ENCODE results near the gene EXOSC5.
"Not testable (repeated sequence)": the region's sequence is repeated elsewhere in the genome, so short reads cannot be mapped to it uniquely, and the experiment has no call there.

EXOSC5 gene

DNA sequence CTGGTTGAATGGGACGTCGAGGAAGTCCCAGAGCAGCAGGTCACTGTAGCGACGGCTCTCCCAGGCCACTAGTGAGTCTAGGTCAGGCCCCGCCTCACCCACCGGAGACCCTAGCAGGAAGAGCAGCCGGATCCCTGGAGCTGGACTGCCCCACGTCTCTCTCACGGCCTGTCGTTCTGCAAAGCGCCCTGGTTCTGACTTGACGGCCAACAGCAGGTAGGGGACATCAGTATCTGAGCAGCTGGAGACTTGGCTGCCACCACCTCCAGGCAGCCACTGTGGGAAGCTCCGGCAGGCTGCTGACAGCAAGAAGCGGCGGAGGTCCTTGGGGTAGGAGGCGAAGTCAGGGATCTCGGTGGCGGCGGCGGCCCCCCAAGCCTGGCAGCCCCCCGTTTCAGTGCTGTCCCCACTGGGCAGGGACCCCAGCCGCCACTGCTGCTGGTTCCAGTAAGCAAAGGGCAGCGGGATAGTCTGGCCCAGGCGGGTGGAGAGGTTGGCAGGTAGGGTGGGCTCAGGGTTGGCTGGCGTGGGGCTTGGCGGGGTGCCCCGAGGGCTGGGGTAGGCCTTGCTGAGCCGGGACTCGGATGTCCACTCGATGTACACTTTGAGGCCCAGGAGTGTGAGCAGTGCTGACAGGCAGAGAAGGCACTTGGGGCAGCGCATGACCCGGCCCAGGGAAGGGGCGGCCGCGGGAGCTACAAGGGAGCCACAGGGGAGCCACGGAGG lies 29.1 kb upstream of the EXOSC5 start:
- DNase-seq: no peak

DNA sequence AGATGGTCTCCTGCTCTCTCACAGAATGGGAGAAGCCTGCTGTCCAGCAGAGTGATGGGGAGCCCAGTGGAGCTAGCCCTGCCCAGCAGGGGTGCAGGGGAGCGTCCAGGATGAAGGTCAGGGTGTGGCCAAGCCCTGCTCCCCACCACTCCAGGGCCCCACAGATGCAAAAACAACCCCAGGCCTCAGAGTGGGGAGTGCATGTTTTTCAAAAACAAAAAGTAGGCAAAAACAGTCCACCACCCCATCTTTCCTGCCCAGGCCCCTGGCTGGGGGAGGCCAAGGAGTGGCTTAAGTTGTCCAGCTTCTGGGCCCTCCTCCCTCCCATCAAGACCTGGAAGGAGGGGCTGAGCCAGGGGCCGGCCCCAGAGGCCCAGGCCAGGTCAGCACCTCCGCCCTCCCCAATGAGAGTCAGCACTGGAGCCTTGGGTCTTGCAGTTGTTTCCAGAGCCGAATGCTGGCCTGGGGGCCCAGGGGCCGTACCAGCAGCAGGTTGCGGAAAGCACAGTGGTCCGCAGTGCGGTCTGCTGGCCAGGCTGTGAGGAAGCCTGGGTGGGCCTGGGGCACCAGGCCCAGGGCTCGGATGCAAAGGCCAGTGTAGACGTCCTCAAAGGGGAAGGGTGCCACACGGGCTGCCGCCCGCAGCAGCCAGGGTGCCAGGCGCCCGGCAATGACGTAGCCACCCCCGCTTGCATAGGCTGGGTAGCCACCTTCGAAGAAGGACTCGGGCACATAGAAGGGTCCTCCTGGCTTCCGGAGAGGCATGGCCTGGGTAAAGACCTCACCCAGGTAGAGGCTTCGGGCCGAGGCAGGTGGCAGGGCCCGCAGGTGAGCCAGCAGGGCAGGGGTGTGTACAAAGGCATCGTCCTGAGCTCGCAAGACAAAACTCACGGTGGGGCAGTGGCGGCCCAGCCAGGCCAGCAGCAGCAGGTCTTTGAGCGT lies 28.3 kb upstream of the EXOSC5 start:
- DNase-seq: no peak

- DNase-seq: no peak
Measured at GRCh38 chr19:41424335-41425173, 27.4 kb upstream of the EXOSC5 start.

GRCh38 chr19:41422955-41423354 lies 25.8 kb upstream of the EXOSC5 start:
- no peak for DNase-seq

DNA sequence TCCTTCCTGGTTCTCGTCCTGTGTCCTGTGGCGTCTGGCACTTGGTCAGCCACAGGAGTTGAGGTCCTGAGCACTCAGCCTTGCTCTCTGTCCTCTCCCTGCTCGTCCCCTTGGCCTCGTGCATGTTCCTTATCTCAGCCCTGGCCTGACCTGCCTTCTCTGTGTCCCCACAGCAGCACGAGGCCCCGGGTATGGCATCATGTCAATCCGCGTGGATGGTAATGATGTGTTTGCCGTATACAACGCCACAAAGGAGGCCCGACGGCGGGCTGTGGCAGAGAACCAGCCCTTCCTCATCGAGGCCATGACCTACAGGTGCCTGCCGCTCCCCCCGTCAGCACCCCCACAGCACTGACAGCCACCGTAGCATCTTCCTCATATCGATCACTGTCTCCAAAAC lies 25.3 kb upstream of the EXOSC5 start:
- DNase-seq: no peak

GRCh38 chr19:41421973-41422372 lies 24.8 kb upstream of the EXOSC5 start:
- DNase-seq: no peak

DNA sequence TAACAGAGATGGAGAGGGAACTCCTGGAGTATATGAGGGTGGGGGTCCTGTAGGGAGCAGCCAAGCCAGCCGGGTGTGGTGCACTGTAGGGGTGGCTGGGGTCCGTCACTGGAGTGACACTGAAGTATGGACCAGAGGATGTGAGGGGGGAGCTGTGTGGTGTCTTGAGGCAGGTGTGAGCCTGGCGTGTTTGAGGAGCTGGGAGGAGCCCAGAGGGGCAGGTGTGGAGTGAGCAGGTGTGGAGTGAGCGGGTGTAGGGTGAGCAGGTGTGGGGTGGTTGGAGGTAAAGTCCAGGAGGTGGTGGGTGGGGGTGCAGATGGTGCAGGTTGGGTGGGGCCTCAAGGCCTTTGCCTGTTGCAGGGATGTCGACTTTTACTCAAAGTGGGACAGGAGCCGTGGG lies 24.2 kb upstream of the EXOSC5 start:
- DNase-seq: peak; percentile 49

DNA sequence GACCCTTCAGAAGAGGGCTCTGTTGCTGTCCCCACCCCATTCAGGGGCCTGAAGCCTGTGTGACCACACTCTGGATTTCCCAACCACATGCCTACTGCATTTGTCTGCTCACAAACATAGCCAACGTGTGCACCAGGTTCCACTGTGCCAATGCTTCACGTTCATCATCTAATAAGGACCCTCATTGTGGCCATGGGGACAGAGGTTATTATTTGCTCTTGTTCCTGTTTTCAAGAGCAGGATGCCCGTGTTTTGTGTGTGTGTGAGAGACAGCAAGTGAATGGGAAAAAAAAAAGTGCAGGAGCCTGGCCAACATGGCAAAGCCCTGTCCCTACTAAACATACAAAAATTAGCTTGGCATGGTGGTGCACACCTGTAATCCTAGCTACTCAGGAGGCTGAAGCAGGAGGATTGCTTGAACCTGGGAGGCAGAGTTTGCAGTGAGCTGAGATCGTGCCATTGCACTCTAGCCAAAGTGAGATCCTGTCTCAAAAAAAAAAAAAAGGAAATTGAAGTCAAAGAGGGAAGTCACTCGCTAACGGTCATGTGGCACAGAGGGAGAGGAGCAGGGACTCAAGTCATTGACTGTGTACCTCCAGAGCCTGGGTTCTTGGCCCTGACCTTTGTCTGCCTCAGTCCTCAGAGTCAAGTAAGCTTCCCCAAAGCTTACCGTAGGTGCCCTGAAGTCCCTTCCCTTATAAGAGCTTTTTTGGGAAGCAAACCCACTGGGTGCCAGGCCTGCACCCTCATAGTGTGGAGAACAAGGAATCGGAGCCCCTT lies 23.1 kb upstream of the EXOSC5 start:
- no peak for DNase-seq

DNA sequence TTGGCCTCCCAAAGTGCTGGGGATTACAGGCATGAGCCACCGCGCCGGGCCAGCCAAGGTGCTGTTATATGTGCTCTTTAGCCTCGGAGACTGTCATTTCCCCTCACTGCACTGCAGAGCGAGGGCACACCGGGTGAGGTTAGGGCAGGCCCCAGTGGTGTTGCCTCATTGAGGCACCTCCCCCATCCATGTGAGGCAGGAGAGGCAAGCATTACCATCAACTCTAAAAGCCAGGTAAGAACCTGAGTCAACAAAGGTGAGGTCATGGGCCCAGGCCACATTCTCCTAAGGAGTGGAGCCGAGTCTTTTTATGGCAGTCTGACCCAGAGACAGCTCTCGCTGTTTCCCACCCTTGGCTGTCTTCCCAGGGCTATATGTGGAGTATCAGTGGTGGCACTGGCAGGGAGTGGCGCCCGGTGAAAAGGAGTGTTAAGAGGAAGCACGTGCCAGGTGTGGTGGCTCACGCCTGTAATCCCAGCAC lies 19.1 kb upstream of the EXOSC5 start:
- no peak for DNase-seq

- DNase-seq: peak; percentile 73
Measured at GRCh38 chr19:41415154-41415571, 18.0 kb upstream of the EXOSC5 start.

- no peak for DNase-seq
Measured at GRCh38 chr19:41414461-41414860, 17.3 kb upstream of the EXOSC5 start.

- no peak for DNase-seq
Measured at GRCh38 chr19:41413947-41414346, 16.8 kb upstream of the EXOSC5 start.

GRCh38 chr19:41412953-41413352 lies 15.8 kb upstream of the EXOSC5 start:
- DNase-seq: no peak

DNA sequence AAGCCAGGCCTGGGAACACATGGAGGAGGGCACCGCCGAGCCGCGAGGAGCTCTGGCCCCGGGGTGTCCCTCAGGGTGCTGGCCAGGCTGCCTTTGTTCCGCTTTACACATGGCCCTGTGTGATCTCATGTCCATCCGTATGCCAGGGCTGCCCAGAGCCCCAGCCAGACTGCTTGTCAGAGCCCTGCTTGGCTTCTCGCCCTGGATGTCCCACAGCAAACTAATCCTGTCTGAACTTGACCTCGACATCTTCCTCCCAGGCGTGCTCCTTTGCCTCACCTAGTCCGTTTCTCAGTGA lies 14.8 kb upstream of the EXOSC5 start:
- no peak for DNase-seq

DNA sequence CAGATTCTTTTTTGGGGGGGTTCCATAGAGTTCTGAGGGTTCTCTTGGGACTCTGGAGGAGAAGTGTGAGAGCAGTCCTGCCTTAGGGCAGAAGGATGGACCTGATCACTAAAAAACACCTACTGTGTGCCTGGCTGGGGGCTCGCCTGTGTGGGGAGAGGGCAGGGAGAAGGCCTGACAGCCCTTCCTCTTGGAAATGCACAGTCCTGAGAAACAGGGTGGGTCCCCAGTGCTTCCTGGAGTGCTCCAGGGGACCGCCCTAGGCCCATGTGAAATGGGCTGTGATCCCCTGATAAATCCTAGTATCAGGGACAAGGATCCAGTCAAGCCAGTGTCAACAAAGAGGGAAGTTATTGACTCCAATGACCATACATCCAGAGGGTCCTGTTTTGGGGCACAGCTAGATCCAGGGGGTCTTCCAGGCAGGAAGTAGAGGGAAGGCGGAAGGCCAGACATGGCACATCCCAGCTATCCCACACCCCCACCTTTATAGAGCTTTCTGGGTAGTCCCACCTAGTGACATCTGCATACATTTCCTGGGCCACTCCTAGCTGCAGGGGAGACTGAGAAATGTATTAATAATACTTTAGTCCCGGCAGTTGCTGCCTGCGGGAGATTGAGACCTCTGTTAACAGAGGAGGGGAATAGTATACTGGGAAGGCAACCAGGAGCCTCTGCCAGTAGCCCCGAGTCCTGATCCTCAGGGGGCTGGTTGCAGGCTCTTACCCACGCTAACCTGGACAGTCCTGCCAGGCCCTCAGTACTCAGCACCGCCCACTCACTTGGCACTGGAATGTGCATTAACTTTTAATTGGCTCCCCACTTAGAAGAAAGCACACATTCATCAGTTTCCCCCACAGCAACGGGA lies 14.2 kb upstream of the EXOSC5 start:
- no peak for DNase-seq

DNA sequence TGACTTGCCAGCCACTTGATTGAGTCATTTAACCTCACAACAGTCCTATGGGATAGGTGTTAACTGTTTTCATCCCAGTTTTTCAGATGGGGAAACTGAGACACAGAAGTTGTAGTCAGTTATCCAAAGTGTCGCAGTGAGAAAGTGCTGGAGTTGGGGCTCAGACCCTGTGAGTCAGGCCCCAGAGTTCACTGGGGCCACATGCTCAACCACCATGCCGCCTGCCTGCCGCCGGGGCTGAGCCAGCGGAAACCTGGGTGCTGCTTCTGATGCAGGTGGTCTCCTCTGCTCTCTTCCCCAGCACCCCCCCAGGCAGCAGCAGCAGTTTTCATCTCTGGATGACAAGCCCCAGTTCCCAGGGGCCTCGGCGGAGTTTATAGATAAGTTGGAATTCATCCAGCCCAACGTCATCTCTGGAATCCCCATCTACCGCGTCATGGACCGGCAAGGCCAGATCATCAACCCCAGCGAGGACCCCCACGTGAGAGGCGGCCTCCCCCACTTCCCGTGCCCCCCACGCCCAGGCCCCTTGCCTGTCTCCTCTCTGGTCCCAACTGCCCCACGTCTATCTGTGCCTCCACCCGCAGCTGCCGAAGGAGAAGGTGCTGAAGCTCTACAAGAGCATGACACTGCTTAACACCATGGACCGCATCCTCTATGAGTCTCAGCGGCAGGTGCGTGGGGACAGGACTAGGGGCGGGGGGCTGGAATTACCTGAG lies 13.3 kb upstream of the EXOSC5 start:
- no peak for DNase-seq

GRCh38 chr19:41409288-41409687 lies 12.1 kb upstream of the EXOSC5 start:
- DNase-seq: no peak

DNA sequence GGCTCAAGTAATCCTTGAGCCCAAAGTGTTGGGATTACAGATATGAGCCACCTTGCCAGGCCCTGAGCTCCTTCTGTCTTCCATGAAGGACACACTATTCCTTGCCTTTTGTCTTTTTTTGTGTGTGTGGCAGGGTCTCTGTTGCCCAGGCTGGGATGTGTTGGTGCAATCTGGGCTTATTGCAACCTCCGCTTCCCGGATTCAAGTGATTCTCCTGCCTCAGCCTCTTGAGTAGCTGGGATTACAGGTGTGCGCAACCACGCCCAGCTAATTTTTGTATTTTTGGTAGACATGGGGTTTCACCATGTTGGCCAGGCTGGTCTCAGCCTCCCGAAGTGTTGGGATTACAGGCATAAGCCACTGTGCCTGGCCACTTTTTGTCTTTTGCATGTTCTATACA lies 11.7 kb upstream of the EXOSC5 start:
- not testable (repeated sequence) for DNase-seq

DNA sequence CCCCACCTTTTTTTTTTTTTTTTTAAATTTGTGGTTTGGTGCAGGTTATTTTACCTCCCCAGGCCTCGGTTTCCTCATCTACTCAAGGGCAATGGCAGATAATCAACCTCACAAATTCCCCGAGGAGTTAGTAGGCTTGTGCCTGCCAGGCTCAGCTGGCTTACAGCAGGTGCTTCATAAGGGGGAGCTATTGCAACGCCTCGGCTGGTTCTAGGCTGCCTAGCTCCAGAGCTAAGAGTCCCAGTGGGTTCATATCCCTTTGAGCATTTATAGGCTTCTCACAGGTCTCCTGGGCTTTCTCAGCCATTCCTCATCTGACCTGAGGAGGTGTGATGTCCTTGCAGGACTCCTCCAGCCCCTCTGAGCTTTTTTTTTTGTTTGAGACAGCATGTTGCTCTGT lies 11.1 kb upstream of the EXOSC5 start:
- peak; percentile 4 for DNase-seq

DNA sequence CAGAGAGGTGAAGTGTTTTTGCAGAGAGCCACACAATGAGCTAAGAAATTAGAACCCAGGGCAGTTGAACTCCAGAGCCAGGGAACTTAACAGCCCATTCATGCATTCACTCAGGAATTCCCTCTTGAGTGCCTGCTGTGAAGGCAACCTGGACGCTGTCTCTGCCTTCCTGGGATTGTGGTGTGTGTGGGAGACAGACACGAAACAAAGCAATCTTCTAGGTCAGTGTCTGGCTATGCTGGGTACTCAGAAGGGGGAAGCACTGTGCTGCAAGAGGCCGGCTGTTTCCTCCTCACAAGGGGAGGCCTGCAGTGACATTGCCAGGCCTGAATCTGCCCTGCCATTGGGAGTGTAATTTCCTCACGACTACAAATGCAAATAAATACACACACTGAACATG lies 10.1 kb upstream of the EXOSC5 start:
- no peak for DNase-seq

DNA sequence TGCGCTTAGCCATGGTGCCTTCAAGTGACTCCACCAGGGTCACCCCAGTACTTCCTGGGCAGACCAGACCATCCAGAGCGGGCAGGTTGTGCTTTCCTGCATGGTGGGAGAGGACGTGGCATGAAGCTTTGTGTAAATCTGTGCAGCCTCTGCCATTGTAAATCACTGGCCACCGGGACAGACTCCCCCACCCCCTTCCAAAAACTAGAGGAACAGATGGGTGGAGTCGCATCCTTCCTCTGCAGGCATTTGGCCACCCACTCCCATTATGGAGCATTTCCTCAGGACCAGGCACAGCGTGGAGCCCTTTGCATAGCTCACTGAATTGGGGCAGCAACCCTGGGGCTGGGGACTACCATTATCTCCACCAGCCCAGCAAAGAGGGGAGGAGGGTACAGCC lies 8.6 kb upstream of the EXOSC5 start:
- DNase-seq: no peak

All from NCI-H2171 treated with DMSO at 0.1 percent for 48 hours (cell line).